CD4-positive, alpha-beta T cell (primary cell): ENCODE measurements around the gene ZNHIT3. TPM values are rescaled to one million over a fixed set of nuclear protein-coding genes. Genes with fewer than 3 reads are reported as not detected.
"Not testable (repeated sequence)": the region's sequence is repeated elsewhere in the genome, so short reads cannot be mapped to it uniquely, and the experiment has no call there.

Experiments used
- ATAC-seq: fragments of 200-7000 bp; cut with Tn5 transposase; one replicate; pipeline ENCODE4 v1.10.0; 2022; ENCODE audit warnings: mild to moderate bottlenecking; ENCODE audit not compliant: poor library complexity
- CTCF ChIA-PET: fragments of 350-600 bp; sonication (Branson Sonifier 250); formaldehyde crosslinking; loops from one replicate; lab custom pipeline; 2021; ENCODE audit warnings: antibody characterized with exemption, inconsistent platforms; lab: Charles Lee
- POLR2A ChIA-PET: fragments of 350-600 bp; sonication (Branson Sonifier 250); formaldehyde crosslinking; loops from one replicate; lab custom pipeline; 2021; ENCODE audit warnings: antibody characterized with exemption, inconsistent platforms; lab: Charles Lee
- DNase-seq, 14 experiments: peaks; one replicate each; pipeline ENCODE4 v3.0.0-alpha.2; 2013 to 2020; ENCODE audit warnings: mixed read lengths in 2 of 14
- H3K27ac ChIP-seq, 2 donors: one replicate each; pipeline versions ENCODE4 v1.5.1 to v1.7.0; 2013; ENCODE audit warnings: low read length in 2 of 2, low read depth in 1 of 2, mild to moderate bottlenecking in 1 of 2
- H3K27me3 ChIP-seq, 2 experiments: 1 replicate in 1 of 2; 2 replicates in 1 of 2; pipeline versions ENCODE4 v1.6.1 to v1.7.0; 2013; ENCODE audit warnings: low read length in 2 of 2, control low read depth in 1 of 2, mild to moderate bottlenecking in 1 of 2, moderate library complexity in 1 of 2; ENCODE audit not compliant: insufficient read depth in 2 of 2, control insufficient read depth in 1 of 2
- H3K36me3 ChIP-seq: one replicate; pipeline ENCODE4 v1.6.1; 2013; ENCODE audit warnings: low read length, control low read depth; ENCODE audit not compliant: insufficient read depth
- H3K4me1 ChIP-seq: one replicate; pipeline ENCODE4 v1.6.1; 2013; ENCODE audit warnings: low read length, control low read depth; ENCODE audit not compliant: insufficient read depth
- H3K4me3 ChIP-seq: one replicate; pipeline ENCODE4 v1.5.1; 2013; ENCODE audit warnings: mild to moderate bottlenecking, low read length, moderate library complexity
- H3K9me3 ChIP-seq, 2 experiments: 1 replicate in 1 of 2; 2 replicates in 1 of 2; pipeline versions ENCODE4 v1.6.1 to v1.7.0; 2013; ENCODE audit warnings: low read length in 2 of 2, mild to moderate bottlenecking in 2 of 2, control low read depth in 1 of 2, moderate library complexity in 1 of 2; ENCODE audit not compliant: control insufficient read depth in 1 of 2, insufficient read depth in 1 of 2
- H3K27ac Mint-ChIP-seq: one replicate; pipeline ENCODE4 v1.8.0; 2020; ENCODE audit warnings: mixed read lengths
- H3K27me3 Mint-ChIP-seq: one replicate; pipeline ENCODE4 v1.8.0; 2021; ENCODE audit warnings: mixed read lengths
- H3K36me3 Mint-ChIP-seq: one replicate; pipeline ENCODE4 v1.8.0; 2021; ENCODE audit warnings: low read depth, mixed read lengths
- H3K4me1 Mint-ChIP-seq: one replicate; pipeline ENCODE4 v1.8.0; 2021; ENCODE audit warnings: low read depth, mixed read lengths
- H3K4me3 Mint-ChIP-seq: one replicate; pipeline ENCODE4 v1.8.0; 2020; ENCODE audit warnings: mild to moderate bottlenecking, mixed read lengths
- H3K9me3 Mint-ChIP-seq: one replicate; pipeline ENCODE4 v1.8.0; 2020; ENCODE audit warnings: mixed read lengths
- intact Hi-C, 2 experiments: fragments of 100-400 bp; cut with DNase I in 1 of 2; cut with micrococcal nuclease in 1 of 2; formaldehyde crosslinking; loops; one replicate each; pipeline versions ENCODE4 v1.15.1 to v1.9.0; 2023 to 2025; cut with DNase I, micrococcal nuclease
- total RNA-seq, 174 experiments: library from RNA in 2 of 174; stranded (reverse) in 2 of 174; gene quantifications; one replicate each; pipeline ENCODE4 v1.2.3 and lab custom pipeline; 2021 to 2026
- TF ChIP-seq, protein P1 (sequence below): fragments of 200-600 bp; IDR thresholded peaks from one replicate; pipeline ENCODE4 v1.8.0; 2022; ENCODE audit warnings: antibody characterized with exemption, mild to moderate bottlenecking

ZNHIT3 gene
- total RNA-seq, 2 experiments from 2014 or later, result 70.2 to 73.9 TPM

DNA sequence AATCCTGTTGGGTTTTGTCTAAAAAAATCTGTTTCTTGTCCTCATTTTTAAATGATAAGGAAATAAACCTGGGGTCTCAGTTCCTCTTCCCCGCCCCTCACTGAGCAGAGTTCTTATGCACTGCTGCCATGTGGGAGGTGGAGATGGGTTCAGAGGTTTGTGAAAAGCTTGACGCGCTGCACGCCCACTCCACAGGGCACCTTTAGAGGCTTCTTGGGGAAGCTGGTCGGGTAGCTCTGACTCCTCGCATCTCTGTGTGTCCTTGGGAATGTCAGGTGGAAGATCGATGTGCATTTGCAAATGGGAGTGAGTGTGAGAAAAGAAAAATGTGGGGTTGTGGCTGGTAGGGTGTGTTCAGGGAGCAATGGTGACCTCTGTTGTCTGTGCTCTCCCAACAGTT, 4.7 kb upstream of the ZNHIT3 start:
- no peaks in the 10 kb centered on the region for H3K9me3 Mint-ChIP-seq
- no peak overlapping the region for H3K27ac Mint-ChIP-seq
- POLR2A ChIA-PET, result no interaction called here

DNA sequence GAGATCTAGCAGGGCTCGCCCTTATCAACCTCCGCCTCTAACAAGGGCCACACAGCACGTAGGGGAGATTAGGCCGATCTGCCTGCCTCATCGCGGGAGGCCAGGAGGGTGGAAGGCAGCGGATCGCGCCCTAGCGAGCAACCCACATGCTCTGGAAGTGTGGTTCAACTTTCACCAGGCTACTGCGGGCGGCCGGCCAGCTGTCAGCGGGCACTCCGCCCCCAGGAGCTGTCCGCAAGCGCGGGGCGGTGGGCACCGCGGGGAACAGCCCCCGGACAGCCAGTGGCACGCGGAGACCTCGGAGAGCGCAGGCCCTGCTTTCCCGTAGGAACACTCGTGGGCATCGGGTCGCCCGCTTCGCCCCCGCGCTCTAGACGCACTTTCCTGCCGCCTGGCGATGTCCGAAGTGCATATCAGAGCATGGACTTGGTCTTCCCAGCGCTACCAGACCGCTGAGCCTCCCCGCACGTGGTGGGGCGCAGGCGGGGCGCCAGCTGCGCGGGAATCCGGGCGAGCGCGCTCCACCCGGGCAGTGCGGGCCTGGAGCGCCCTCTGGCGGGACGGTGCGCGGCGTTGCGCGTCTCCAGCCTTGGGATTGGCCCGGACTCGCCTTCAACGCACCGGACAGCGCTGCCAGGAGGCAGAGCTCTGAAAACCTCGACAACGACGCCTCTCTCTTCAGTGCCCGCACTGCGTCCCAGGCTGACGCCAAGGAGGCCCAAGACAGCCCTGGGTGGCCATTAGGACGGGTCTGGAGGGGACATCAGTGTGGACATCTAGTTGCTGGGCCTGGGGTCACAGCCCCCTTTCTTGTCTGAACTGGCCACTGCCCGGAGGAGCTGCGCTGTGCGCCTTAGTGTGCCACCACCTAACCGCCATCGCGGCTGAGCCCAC, 3.6 kb upstream of the ZNHIT3 start:
- peaks cover 10 to 11% of the 10 kb centered on the region in 2 experiments for H3K27me3 ChIP-seq
- DNase-seq (peak; percentile 51 to 89 (median 70)), ATAC-seq (peak; percentile 51)
- peak overlapping the region; percentile 83 for H3K4me3 Mint-ChIP-seq
- H3K27me3 Mint-ChIP-seq, result peaks cover 28% of the 10 kb centered on the region
- H3K9me3 Mint-ChIP-seq, result no peaks in the 10 kb centered on the region
- ChIA-PET CTCF (interaction anchor here (0.6 to 1.4 kb wide), 11 partner anchors 8 to 674 kb away, joined by 3 to 11 read pairs (median 4); partner anchors contain the start of genes GGNBP2, MYO19 and TAF15), POLR2A (interaction anchor here (1.0 kb wide), 1 partner anchor 719 kb away, joined by 3 read pairs; no protein-coding TSS in a partner anchor)
- peak overlapping the region; percentile 43 for H3K27ac Mint-ChIP-seq
- H3K4me3 ChIP-seq, result peak overlapping the region; percentile 50
- peaks cover 39% of the 10 kb centered on the region for H3K4me1 ChIP-seq
- no peaks in the 10 kb centered on the region for H3K36me3 ChIP-seq
- H3K9me3 ChIP-seq, result no peaks in the 10 kb centered on the region
- H3K27ac ChIP-seq, result no peak overlapping the region
- TF ChIP-seq, protein P1, sequence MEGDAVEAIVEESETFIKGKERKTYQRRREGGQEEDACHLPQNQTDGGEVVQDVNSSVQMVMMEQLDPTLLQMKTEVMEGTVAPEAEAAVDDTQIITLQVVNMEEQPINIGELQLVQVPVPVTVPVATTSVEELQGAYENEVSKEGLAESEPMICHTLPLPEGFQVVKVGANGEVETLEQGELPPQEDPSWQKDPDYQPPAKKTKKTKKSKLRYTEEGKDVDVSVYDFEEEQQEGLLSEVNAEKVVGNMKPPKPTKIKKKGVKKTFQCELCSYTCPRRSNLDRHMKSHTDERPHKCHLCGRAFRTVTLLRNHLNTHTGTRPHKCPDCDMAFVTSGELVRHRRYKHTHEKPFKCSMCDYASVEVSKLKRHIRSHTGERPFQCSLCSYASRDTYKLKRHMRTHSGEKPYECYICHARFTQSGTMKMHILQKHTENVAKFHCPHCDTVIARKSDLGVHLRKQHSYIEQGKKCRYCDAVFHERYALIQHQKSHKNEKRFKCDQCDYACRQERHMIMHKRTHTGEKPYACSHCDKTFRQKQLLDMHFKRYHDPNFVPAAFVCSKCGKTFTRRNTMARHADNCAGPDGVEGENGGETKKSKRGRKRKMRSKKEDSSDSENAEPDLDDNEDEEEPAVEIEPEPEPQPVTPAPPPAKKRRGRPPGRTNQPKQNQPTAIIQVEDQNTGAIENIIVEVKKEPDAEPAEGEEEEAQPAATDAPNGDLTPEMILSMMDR, result peak; percentile 94
- intact Hi-C loops, result loop anchor here in 1 of 2 experiments (2.0 to 10.0 kb wide), 5 partner anchors 239 to 1002 kb away; partner anchors contain the start of genes DUSP14 and LYZL6
- peaks cover 9% of the 10 kb centered on the region for H3K36me3 Mint-ChIP-seq
- peaks cover 19% of the 10 kb centered on the region for H3K4me1 Mint-ChIP-seq

More for the DNA sequence above, 4.7 kb upstream of the ZNHIT3 start:
- ATAC-seq, result no peak
- Histone ChIP-seq H3K27me3 (peaks cover 10 to 11% of the 10 kb centered on the region in 2 experiments), H3K36me3 (no peaks in the 10 kb centered on the region), H3K9me3 (no peaks in the 10 kb centered on the region), H3K4me1 (peaks cover 29% of the 10 kb centered on the region), H3K4me3 (no peak overlapping the region), H3K27ac (no peak overlapping the region)
- Mint-ChIP-seq H3K36me3 (peaks cover 6% of the 10 kb centered on the region), H3K4me1 (peaks cover 14% of the 10 kb centered on the region), H3K27me3 (peaks cover 38% of the 10 kb centered on the region), H3K4me3 (peak overlapping the region; percentile 36)
- intact Hi-C loops, result loop anchor here in 1 of 2 experiments (2.0 to 10.0 kb wide), 5 partner anchors 240 to 1003 kb away; partner anchors contain the start of genes DUSP14 and LYZL6
- TF ChIP-seq, protein P1, result no peak
- DNase-seq, result no peak
- CTCF ChIA-PET, result interaction anchor here (1.0 kb wide), 1 partner anchor 513 kb away, joined by 4 read pairs; no protein-coding TSS in a partner anchor

DNA sequence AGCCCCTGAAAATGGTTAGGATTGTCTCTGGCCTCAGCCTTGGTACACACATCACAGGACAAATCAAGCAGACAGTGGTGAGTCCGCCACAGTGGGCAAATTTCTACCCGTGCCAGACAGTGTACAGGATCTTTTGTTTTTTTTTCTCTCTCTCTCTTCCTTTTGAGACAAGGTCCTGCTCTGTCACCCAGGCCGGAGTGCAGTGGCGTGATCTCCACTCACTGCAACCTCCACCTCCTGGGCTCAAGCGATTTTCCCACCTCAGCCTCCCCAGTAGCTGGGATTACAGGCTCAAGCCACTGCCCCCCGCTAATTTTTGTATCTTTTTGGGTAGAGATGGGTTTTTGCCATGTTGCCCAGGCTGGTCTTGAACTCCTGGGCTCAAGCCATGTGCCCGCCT, 2.5 kb upstream of the ZNHIT3 start:
- intact Hi-C loops, result loop anchor here in 1 of 2 experiments (5.0 to 10.0 kb wide), 4 partner anchors 238 to 1001 kb away; partner anchors contain the start of genes DUSP14 and LYZL6

More for the DNA sequence above, 2.5 kb upstream of the ZNHIT3 start:
- H3K36me3 ChIP-seq, H3K9me3 ChIP-seq, ATAC-seq, H3K9me3 Mint-ChIP-seq, DNase-seq, H3K27ac Mint-ChIP-seq, H3K4me3 ChIP-seq, POLR2A ChIA-PET, H3K27ac ChIP-seq: not testable (repeated sequence)
- Histone ChIP-seq H3K4me1 (peaks cover 45% of the 10 kb centered on the region), H3K27me3 (peaks cover 8 to 11% of the 10 kb centered on the region in 2 experiments)
- Mint-ChIP-seq H3K27me3 (peaks cover 22% of the 10 kb centered on the region), H3K4me1 (peaks cover 25% of the 10 kb centered on the region), H3K36me3 (peaks cover 14% of the 10 kb centered on the region), H3K4me3 (peak overlapping the region; percentile 34)
- CTCF ChIA-PET, result interaction anchor here (1.1 kb wide), 1 partner anchor 50 kb away, joined by 4 read pairs; the partner anchor contains the start of gene MYO19
